HFF-Myc (cell line): ENCODE data around the gene ZBED1.

ENCODE experiments used
- DNase-seq: peaks from one replicate; pipeline ENCODE4 v3.0.0-alpha.2; 2011; ENCODE audit warnings: low read depth; ENCODE audit errors: extremely low read depth
- H3K4me3 ChIP-seq: replicated peaks from 2 replicates; pipeline ENCODE4 v1.5.1; 2011; ENCODE audit warnings: low read depth, mild to moderate bottlenecking, control low read depth, low read length
- TF ChIP-seq, protein P1 (sequence below): IDR thresholded peaks from 2 replicates; pipeline ENCODE4 v1.5.1; 2012; ENCODE audit warnings: mild to moderate bottlenecking, low read depth, low read length, control low read depth; ENCODE audit errors: missing control alignments

ZBED1 gene

GRCh38 chrX:2449135-2449886, 51.5 kb downstream of the ZBED1 start:
- TF ChIP-seq, protein P1, sequence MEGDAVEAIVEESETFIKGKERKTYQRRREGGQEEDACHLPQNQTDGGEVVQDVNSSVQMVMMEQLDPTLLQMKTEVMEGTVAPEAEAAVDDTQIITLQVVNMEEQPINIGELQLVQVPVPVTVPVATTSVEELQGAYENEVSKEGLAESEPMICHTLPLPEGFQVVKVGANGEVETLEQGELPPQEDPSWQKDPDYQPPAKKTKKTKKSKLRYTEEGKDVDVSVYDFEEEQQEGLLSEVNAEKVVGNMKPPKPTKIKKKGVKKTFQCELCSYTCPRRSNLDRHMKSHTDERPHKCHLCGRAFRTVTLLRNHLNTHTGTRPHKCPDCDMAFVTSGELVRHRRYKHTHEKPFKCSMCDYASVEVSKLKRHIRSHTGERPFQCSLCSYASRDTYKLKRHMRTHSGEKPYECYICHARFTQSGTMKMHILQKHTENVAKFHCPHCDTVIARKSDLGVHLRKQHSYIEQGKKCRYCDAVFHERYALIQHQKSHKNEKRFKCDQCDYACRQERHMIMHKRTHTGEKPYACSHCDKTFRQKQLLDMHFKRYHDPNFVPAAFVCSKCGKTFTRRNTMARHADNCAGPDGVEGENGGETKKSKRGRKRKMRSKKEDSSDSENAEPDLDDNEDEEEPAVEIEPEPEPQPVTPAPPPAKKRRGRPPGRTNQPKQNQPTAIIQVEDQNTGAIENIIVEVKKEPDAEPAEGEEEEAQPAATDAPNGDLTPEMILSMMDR: no peak
- no peak overlapping the region for H3K4me3 ChIP-seq
- no peak for DNase-seq

DNA sequence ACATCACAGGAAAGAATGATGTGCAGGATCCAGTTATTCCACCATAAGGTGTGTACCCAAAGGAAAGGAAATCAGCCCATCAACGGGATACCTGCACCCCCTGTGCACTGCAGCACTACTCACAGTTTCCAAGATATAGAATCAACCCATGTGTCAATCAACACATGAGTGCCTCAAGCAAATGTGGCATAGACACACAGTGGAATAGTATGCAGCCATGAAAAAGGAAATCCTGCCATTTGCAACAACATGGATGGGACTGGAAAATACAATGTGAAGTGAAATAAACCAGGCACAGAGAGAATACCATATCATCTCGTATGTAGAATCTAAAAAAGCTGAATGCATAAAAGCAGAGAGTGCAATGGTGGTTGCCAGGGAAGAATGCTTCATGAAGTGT, 53.3 kb downstream of the ZBED1 start:
- TF ChIP-seq, protein P1: no peak
- H3K4me3 ChIP-seq: no peak overlapping the region
- no peak for DNase-seq

GRCh38 chrX:2446815-2447214, 54.0 kb downstream of the ZBED1 start:
- H3K4me3 ChIP-seq: no peak overlapping the region
- TF ChIP-seq, protein P1: no peak
- no peak for DNase-seq

GRCh38 chrX:2445662-2446623, 54.8 kb downstream of the ZBED1 start:
- no peak for DNase-seq
- H3K4me3 ChIP-seq: no peak overlapping the region
- TF ChIP-seq, protein P1: no peak

DNA sequence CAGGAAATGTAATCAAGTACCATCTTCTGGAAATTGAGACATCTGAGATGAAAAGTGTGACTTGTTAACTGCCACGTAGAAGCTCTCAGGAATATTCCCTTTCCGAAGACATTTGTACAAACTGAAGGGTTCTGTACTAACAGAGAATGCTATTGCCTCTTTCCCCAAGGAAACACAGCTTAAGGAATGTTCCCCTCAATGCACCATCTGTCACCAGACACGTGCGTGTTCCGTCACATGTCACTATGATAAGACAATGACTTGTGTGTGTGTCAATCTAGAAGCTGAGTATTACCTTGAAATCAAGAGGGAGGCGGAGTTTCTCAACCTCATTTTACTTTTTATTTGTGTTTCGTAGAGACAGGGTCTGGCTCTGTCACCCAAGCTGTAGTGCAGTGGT, 58.1 kb downstream of the ZBED1 start:
- no peak overlapping the region for H3K4me3 ChIP-seq
- TF ChIP-seq, protein P1: no peak
- no peak for DNase-seq

- TF ChIP-seq, protein P1: no peak
- no peak for DNase-seq
Observed at GRCh38 chrX:2441466-2441865, 59.3 kb downstream of the ZBED1 start.

More at GRCh38 chrX:2441466-2441865, 59.3 kb downstream of the ZBED1 start:
- H3K4me3 ChIP-seq: no peak overlapping the region
